Endodermal cell (in vitro differentiated cells): Measurements from ENCODE around the gene TUT7. TPM values are rescaled to one million over a fixed set of nuclear protein-coding genes. Genes with fewer than 3 reads are reported as not detected.
"Not testable (repeated sequence)": the region's sequence is repeated elsewhere in the genome, so short reads cannot be mapped to it uniquely, and the experiment has no call there.

Experiments
- DNase-seq: peaks from one replicate; pipeline ENCODE4 v3.0.0-alpha.2; 2017
- H3K27ac ChIP-seq: 2 replicates; pipeline ENCODE4 v1.5.1; 2013; ENCODE audit warnings: mild to moderate bottlenecking, low read depth, low read length, moderate library complexity
- H3K27me3 ChIP-seq: 2 replicates; pipeline ENCODE4 v1.6.1; 2013; ENCODE audit warnings: mild to moderate bottlenecking, low read length, moderate library complexity; ENCODE audit not compliant: insufficient read depth, control insufficient read depth, poor library complexity, severe bottlenecking
- H3K36me3 ChIP-seq: 2 replicates; pipeline ENCODE4 v1.7.0; 2013; ENCODE audit warnings: mild to moderate bottlenecking, low read length, moderate library complexity; ENCODE audit not compliant: control insufficient read depth, insufficient read depth
- H3K4me1 ChIP-seq: one replicate; pipeline ENCODE4 v1.7.0; 2013; ENCODE audit warnings: low read length; ENCODE audit not compliant: control insufficient read depth, insufficient read depth
- H3K4me3 ChIP-seq: 2 replicates; pipeline ENCODE4 v1.5.1; 2013; ENCODE audit warnings: mild to moderate bottlenecking, low read length, moderate library complexity
- H3K9ac ChIP-seq: 2 replicates; pipeline ENCODE4 v1.6.1; 2013; ENCODE audit warnings: mild to moderate bottlenecking, low read length, moderate library complexity; ENCODE audit not compliant: poor library complexity, severe bottlenecking; ENCODE audit errors: extremely low read depth
- H3K9me3 ChIP-seq: 2 replicates; pipeline ENCODE4 v1.6.1; 2013; ENCODE audit warnings: mild to moderate bottlenecking, low read length, moderate library complexity; ENCODE audit not compliant: control insufficient read depth
- H3K27ac Mint-ChIP-seq: 2 replicates; pipeline ENCODE4 v1.8.0; 2020; ENCODE audit warnings: mixed read lengths
- H3K27me3 Mint-ChIP-seq: 2 replicates; pipeline ENCODE4 v1.8.0; 2021; ENCODE audit warnings: mild to moderate bottlenecking, mixed read lengths; ENCODE audit not compliant: insufficient read depth
- H3K36me3 Mint-ChIP-seq: 2 replicates; pipeline ENCODE4 v1.8.0; 2020; ENCODE audit warnings: low read depth, mixed read lengths
- H3K4me1 Mint-ChIP-seq: 2 replicates; pipeline ENCODE4 v1.8.0; 2020; ENCODE audit warnings: mixed read lengths
- H3K4me3 Mint-ChIP-seq: 2 replicates; pipeline ENCODE4 v1.8.0; 2020; ENCODE audit warnings: mild to moderate bottlenecking, moderate library complexity, mixed read lengths
- H3K9me3 Mint-ChIP-seq: 2 replicates; pipeline ENCODE4 v1.8.0; 2020; ENCODE audit warnings: mild to moderate bottlenecking, mixed read lengths
- WGBS, 2 experiments: methylation state at CpG; one replicate each; pipeline versions ENCODE4 v1.1.5 to v1.1.7; 2013; ENCODE audit warnings: missing lambda C conversion rate in 2 of 2, mixed read lengths in 1 of 2; ENCODE audit not compliant: insufficient coverage in 1 of 2, insufficient read length in 1 of 2; 5-methylcytosine and 5-hydroxymethylcytosine counted together
- total RNA-seq, 2 donors: library from RNA; stranded (reverse); fragmentation: NEBNext Ultra II Directional in 1 of 2; extraction: Animal tissue kit (Norgen Biotek cat#: 25700) in 1 of 2; gene quantifications; 2 replicates in 1 of 2; 3 replicates in 1 of 2; pipeline ENCODE4 v1.2.1, GENCODE V29; 2021
- TF ChIP-seq, protein P1 (sequence below): fragments of 200-600 bp; sonication (generic); conservative IDR thresholded peaks from 2 replicates; pipeline ENCODE4 v1.5.0; 2021; ENCODE audit warnings: antibody characterized with exemption, mild to moderate bottlenecking

TUT7 gene
- total RNA-seq, 2 donors from 2014 or later: 25.8 to 38.3 TPM

DNA sequence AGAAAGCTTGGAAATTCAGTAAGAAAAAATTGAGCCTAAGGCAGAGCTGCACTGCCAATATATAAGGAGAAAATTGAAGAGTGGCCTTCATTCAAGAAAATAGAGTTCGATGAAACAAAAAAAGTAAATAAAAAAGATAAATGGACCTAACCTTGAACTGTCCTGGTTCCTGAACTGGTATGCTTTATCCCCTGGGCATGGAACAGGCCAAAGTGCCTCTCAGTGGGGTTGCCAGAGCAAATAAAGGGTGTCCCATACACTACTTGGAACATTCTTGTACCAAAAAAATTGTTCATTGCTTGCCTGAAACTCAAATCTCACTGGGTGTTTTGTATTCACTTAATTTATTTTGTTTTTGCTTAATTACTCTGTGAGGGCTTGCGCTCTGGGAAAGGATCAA, 42.2 kb upstream of the TUT7 start:
- Histone ChIP-seq H3K36me3 (no peaks in the 10 kb centered on the region), H3K9ac (no peak overlapping the region), H3K4me1 (no peaks in the 10 kb centered on the region), H3K9me3 (no peaks in the 10 kb centered on the region), H3K27ac (no peak overlapping the region), H3K4me3 (no peak overlapping the region), H3K27me3 (no peaks in the 10 kb centered on the region)
- Mint-ChIP-seq H3K27me3 (peaks cover 31% of the 10 kb centered on the region), H3K4me3 (no peak overlapping the region), H3K4me1 (no peaks in the 10 kb centered on the region), H3K36me3 (no peaks in the 10 kb centered on the region), H3K27ac (no peak overlapping the region), H3K9me3 (peaks cover 15% of the 10 kb centered on the region)
- 83 to 97% methylated on average over 2 of the region's 2 CpGs for WGBS, 2 experiments
- DNase-seq: no peak
- TF ChIP-seq, protein P1, sequence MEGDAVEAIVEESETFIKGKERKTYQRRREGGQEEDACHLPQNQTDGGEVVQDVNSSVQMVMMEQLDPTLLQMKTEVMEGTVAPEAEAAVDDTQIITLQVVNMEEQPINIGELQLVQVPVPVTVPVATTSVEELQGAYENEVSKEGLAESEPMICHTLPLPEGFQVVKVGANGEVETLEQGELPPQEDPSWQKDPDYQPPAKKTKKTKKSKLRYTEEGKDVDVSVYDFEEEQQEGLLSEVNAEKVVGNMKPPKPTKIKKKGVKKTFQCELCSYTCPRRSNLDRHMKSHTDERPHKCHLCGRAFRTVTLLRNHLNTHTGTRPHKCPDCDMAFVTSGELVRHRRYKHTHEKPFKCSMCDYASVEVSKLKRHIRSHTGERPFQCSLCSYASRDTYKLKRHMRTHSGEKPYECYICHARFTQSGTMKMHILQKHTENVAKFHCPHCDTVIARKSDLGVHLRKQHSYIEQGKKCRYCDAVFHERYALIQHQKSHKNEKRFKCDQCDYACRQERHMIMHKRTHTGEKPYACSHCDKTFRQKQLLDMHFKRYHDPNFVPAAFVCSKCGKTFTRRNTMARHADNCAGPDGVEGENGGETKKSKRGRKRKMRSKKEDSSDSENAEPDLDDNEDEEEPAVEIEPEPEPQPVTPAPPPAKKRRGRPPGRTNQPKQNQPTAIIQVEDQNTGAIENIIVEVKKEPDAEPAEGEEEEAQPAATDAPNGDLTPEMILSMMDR: no peak

DNA sequence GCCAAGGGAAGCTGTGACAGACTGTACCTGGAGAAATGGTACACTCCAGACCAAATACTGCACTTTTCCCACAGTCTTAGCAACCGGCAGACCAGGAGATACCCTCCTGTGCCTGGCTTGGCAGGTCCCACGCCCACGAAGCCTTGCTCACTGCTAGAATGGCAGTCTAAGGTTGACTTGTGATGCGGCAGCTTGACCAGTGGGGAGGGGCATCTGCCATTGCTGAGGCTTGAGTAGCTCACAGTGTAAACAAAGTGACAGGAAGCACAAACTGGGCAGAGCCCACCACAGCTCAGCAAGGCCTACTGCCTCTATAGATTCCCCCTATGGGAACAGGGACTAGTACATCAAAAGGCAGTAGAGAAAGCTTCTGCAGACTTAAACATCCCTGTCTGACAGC, 36.0 kb upstream of the TUT7 start:
- peaks cover 52% of the 10 kb centered on the region for H3K27me3 Mint-ChIP-seq
- H3K4me3 ChIP-seq, H3K27ac Mint-ChIP-seq, H3K36me3 ChIP-seq, H3K4me3 Mint-ChIP-seq, H3K27me3 ChIP-seq, H3K36me3 Mint-ChIP-seq, H3K9ac ChIP-seq, H3K27ac ChIP-seq, H3K4me1 ChIP-seq, H3K4me1 Mint-ChIP-seq, DNase-seq, H3K9me3 ChIP-seq: not testable (repeated sequence)
- H3K9me3 Mint-ChIP-seq: peaks cover 18% of the 10 kb centered on the region
- 82 to 89% methylated on average over 3 to 4 of the region's 4 CpGs for WGBS, 2 experiments

DNA sequence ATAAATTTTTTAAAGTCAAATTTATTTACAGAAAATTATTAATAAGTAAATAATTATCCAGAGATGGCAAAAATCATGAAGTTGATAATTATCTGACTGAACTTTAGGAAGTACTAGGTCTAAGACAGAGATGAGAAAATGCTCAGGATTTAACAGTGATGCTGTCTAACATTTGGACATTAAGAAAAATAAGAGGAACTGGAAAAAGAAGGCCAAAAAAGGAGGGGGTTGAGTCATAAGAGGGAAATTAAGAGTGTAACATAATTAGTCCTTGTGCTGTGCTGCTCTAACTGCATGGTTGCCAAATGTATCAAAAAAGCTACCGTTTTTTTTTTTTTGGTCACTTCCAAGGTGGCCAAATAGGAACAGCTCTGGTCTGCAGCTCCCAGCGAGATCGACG, 35.4 kb upstream of the TUT7 start:
- no peaks in the 10 kb centered on the region for H3K36me3 Mint-ChIP-seq
- no peak overlapping the region for H3K4me3 ChIP-seq
- 90 to 94% methylated on average over 3 to 4 of the region's 4 CpGs for WGBS, 2 experiments
- H3K36me3 ChIP-seq: no peaks in the 10 kb centered on the region
- H3K27ac ChIP-seq: no peak overlapping the region
- H3K4me3 Mint-ChIP-seq: no peak overlapping the region
- no peaks in the 10 kb centered on the region for H3K4me1 ChIP-seq
- H3K4me1 Mint-ChIP-seq: no peaks in the 10 kb centered on the region
- no peak overlapping the region for H3K9ac ChIP-seq
- H3K27me3 Mint-ChIP-seq: peaks cover 48% of the 10 kb centered on the region
- no peaks in the 10 kb centered on the region for H3K9me3 ChIP-seq
- peaks cover 20% of the 10 kb centered on the region for H3K9me3 Mint-ChIP-seq
- DNase-seq: no peak
- TF ChIP-seq, protein P1: no peak
- no peaks in the 10 kb centered on the region for H3K27me3 ChIP-seq
- no peak overlapping the region for H3K27ac Mint-ChIP-seq

DNA sequence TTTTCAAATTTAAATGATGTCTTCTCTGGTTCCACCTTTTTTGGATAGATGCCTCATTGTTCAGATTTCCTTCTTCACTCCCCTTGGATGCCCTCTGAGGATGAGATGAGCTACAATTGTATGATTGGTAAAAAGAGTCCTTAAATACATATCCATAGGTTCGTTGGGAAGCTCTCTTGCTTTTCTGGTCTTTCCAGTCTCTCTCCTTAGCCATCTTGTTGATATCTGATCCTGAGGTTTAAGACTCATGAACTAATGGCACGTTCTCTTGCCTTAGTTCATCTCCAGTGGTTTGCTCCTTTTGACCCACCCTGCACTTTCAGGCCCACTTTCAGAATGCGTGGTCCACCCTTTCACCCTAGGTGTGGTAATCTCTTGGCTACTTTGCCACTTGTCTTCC, 33.2 kb upstream of the TUT7 start:
- Mint-ChIP-seq H3K27me3 (peaks cover 30% of the 10 kb centered on the region), H3K4me1 (no peaks in the 10 kb centered on the region), H3K9me3 (peaks cover 35% of the 10 kb centered on the region), H3K36me3 (no peaks in the 10 kb centered on the region), H3K27ac (no peak overlapping the region), H3K4me3 (no peak overlapping the region)
- Histone ChIP-seq H3K4me1 (no peaks in the 10 kb centered on the region), H3K27ac (no peak overlapping the region), H3K9ac (no peak overlapping the region), H3K36me3 (no peaks in the 10 kb centered on the region), H3K27me3 (no peaks in the 10 kb centered on the region), H3K9me3 (peaks cover 13% of the 10 kb centered on the region), H3K4me3 (no peak overlapping the region)
- no peak for DNase-seq
- WGBS, 2 experiments: 82 to 90% methylated on average over 2 to 3 of the region's 3 CpGs
- TF ChIP-seq, protein P1: no peak

DNA sequence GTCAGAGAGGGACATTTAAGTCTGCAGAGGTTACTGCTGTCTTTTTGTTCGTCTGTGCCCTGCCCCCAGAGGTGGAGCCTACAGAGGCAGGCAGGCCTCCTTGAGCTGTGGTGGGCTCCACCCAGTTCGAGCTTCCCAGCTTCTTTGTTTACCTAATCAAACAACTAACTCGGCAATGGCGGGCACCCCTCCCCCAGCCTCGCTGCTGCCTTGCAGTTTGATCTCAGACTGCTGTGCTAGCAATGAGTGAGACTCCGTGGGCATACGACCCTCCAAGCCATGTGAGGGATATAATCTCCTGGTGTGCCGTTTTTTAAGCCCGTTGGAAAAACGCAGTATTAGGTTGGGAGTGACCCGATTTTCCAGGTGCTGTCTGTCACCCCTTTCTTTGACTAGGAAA, 28.8 kb upstream of the TUT7 start:
- not testable (repeated sequence) for H3K36me3 Mint-ChIP-seq, H3K4me1 ChIP-seq, H3K9ac ChIP-seq, H3K27ac ChIP-seq, H3K27ac Mint-ChIP-seq, H3K4me1 Mint-ChIP-seq, DNase-seq, H3K36me3 ChIP-seq, H3K4me3 Mint-ChIP-seq, H3K27me3 ChIP-seq, H3K4me3 ChIP-seq
- Mint-ChIP-seq H3K27me3 (peaks cover 22% of the 10 kb centered on the region), H3K9me3 (peaks cover 64% of the 10 kb centered on the region)
- peaks cover 13% of the 10 kb centered on the region for H3K9me3 ChIP-seq
- WGBS, 2 experiments: 87 to 94% methylated on average over 9 to 11 of the region's 11 CpGs
